ENCODE data around the gene HNRNPR. TPM values are rescaled to one million over a fixed set of nuclear protein-coding genes. Genes with fewer than 3 reads are reported as not detected.
"Not testable (repeated sequence)": the region's sequence is repeated elsewhere in the genome, so short reads cannot be mapped to it uniquely, and the experiment has no call there.

HNRNPR gene
- total RNA-seq, 1 experiment from 2014 or later, result 128 TPM

GRCh38 chr1:23258082-23258481 lies 86.0 kb downstream of the HNRNPR start:
- DNase-seq (ENCODE audit: extremely low read depth, low read depth), result not testable (repeated sequence)

- DNase-seq (ENCODE audit: extremely low read depth, low read depth), result not testable (repeated sequence)
These were observed 86.7 kb downstream of the HNRNPR start for GRCh38 chr1:23257371-23257770.

Other genes with a start within 250 kb of the HNRNPR start
- 8.8 and 11.7 TPM in 2 replicates for gene LUZP1, start 175.4 kb downstream of the HNRNPR start, total RNA-seq (2014; rRNA removed; shearing (Covaris generic))
- 3.6 and 3.7 TPM in 2 replicates for gene HTR1D, start 126.8 kb downstream of the HNRNPR start, total RNA-seq (2014; rRNA removed; shearing (Covaris generic))
- 5.5 and 5.9 TPM in 2 replicates for gene ZNF436, start 25.6 kb upstream of the HNRNPR start, total RNA-seq (2014; rRNA removed; shearing (Covaris generic))
- gene TCEA3, start 80.5 kb upstream of the HNRNPR start, total RNA-seq (2014; rRNA removed; shearing (Covaris generic)), result 0.20 and 0.27 TPM in 2 replicates
- 6.8 and 8.3 TPM in 2 replicates for gene ASAP3, start 139.9 kb upstream of the HNRNPR start, total RNA-seq (2014; rRNA removed; shearing (Covaris generic))
- gene E2F2, start 186.9 kb upstream of the HNRNPR start, total RNA-seq (2014; rRNA removed; shearing (Covaris generic)), result 3.4 and 3.9 TPM in 2 replicates
- gene ID3, start 215.2 kb upstream of the HNRNPR start, total RNA-seq (2014; rRNA removed; shearing (Covaris generic)), result 53.6 and 68.8 TPM in 2 replicates

Measured in NCI-H460 (cell line).